Measurements from ENCODE around the gene TEDDM1.
A peak's percentile ranks its signal among the peaks of the same experiment; 100 is the strongest.

TEDDM1 gene

GRCh38 chr1:182406012-182406411 lies 5.5 kb upstream of the TEDDM1 start:
- no peaks in the 10 kb centered on the region for H3K27me3 ChIP-seq (replicated peaks; ENCODE audit: control insufficient read depth, insufficient read depth, low read length)
- DNase-seq (ENCODE audit: extremely low read depth, insufficient read length), result no peak
- no peak for TF ChIP-seq CTCF (IDR thresholded peaks at IDR 0.05; ENCODE audit: insufficient read depth, low read length, poor library complexity, severe bottlenecking)

GRCh38 chr1:182405578-182405977 lies 5.1 kb upstream of the TEDDM1 start:
- no peaks in the 10 kb centered on the region for H3K36me3 ChIP-seq (ENCODE audit: control insufficient read depth, insufficient read depth, low read length)
- TF ChIP-seq CTCF (IDR thresholded peaks at IDR 0.05; ENCODE audit: insufficient read depth, low read length, poor library complexity, severe bottlenecking), result no peak
- DNase-seq (ENCODE audit: extremely low read depth, insufficient read length), result no peak
- H3K4me3 ChIP-seq (replicated peaks; ENCODE audit: low read depth, low read length), result no peak overlapping the region
- no peaks in the 10 kb centered on the region for H3K27me3 ChIP-seq (replicated peaks; ENCODE audit: control insufficient read depth, insufficient read depth, low read length)

More at GRCh38 chr1:182406012-182406411, 5.5 kb upstream of the TEDDM1 start:
- H3K36me3 ChIP-seq (ENCODE audit: control insufficient read depth, insufficient read depth, low read length), result no peaks in the 10 kb centered on the region
- no peak overlapping the region for H3K4me3 ChIP-seq (replicated peaks; ENCODE audit: low read depth, low read length)

- peak; percentile 7 for TF ChIP-seq CTCF (IDR thresholded peaks at IDR 0.05; ENCODE audit: insufficient read depth, low read length, poor library complexity, severe bottlenecking)
- H3K36me3 ChIP-seq (ENCODE audit: control insufficient read depth, insufficient read depth, low read length), result no peaks in the 10 kb centered on the region
- no peak for DNase-seq (ENCODE audit: extremely low read depth, insufficient read length)
- H3K4me3 ChIP-seq (replicated peaks; ENCODE audit: low read depth, low read length), result no peak overlapping the region
- H3K27me3 ChIP-seq (replicated peaks; ENCODE audit: control insufficient read depth, insufficient read depth, low read length), result no peaks in the 10 kb centered on the region
These were observed 4.3 kb upstream of the TEDDM1 start for GRCh38 chr1:182404781-182405180.

- no peak for TF ChIP-seq CTCF (IDR thresholded peaks at IDR 0.05; ENCODE audit: insufficient read depth, low read length, poor library complexity, severe bottlenecking)
- Histone ChIP-seq H3K4me3 (replicated peaks; ENCODE audit: low read depth, low read length) (no peak overlapping the region), H3K36me3 (ENCODE audit: control insufficient read depth, insufficient read depth, low read length) (no peaks in the 10 kb centered on the region), H3K27me3 (replicated peaks; ENCODE audit: control insufficient read depth, insufficient read depth, low read length) (no peaks in the 10 kb centered on the region)
- no peak for DNase-seq (ENCODE audit: extremely low read depth, insufficient read length)
These were observed 2.6 kb downstream of the TEDDM1 start for GRCh38 chr1:182397653-182398393.

GRCh38 chr1:182395906-182396305 lies 4.6 kb downstream of the TEDDM1 start:
- no peak for TF ChIP-seq CTCF (IDR thresholded peaks at IDR 0.05; ENCODE audit: insufficient read depth, low read length, poor library complexity, severe bottlenecking)
- H3K36me3 ChIP-seq (ENCODE audit: control insufficient read depth, insufficient read depth, low read length), result no peaks in the 10 kb centered on the region
- DNase-seq (ENCODE audit: extremely low read depth, insufficient read length), result no peak
- no peak overlapping the region for H3K4me3 ChIP-seq (replicated peaks; ENCODE audit: low read depth, low read length)
- no peaks in the 10 kb centered on the region for H3K27me3 ChIP-seq (replicated peaks; ENCODE audit: control insufficient read depth, insufficient read depth, low read length)
